Activated CD8-positive, alpha-beta memory T cell treated with anti-CD3 and anti-CD28 coated beads, Interleukin-2, amount 50 U/mL, for 1 hour (primary cell): ENCODE measurements around the gene ANAPC2.
"Not testable (repeated sequence)": the region's sequence is repeated elsewhere in the genome, so short reads cannot be mapped to it uniquely, and the experiment has no call there.

Source experiments
- DNase-seq: peaks from one replicate; pipeline ENCODE4 v3.0.0-alpha.2; 2020; ENCODE audit errors: extremely low read depth

ANAPC2 gene

DNA sequence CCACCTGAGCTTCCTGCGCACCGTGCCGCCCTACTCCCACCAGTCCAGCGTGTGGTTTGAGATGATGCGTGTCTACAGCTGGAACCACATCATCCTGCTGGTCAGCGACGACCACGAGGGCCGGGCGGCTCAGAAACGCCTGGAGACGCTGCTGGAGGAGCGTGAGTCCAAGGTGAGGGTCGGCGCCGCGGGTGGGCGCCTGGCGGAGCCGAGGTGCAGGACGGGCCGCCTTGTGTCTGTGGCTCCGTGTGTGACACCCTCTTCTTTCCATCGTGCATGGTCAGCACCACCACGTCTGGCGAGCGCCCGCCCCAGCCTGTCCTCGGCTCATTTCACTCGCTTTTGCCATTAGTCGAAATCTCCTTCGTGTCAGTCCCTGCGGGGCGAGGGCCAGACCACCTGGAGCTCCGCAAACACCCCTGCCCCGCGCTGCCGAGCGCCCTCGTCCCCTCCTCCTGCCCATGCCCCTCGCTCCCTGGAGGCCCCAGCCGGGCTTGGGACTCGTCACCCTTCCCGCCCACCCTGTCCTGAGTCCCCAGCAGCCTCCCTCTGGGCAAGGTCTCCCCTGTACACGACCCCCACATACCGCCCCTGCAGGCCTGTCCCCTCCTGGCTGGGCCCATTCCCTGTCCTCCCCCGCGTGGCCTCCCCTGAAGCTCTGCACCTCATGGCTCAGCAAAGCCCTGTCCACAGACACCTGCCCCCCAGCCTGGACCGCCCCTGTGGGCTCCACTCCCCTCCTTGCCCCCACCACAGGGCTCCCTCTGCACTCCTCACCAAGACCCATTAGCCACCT lies 42.4 kb downstream of the ANAPC2 start:
- DNase-seq = no peak

DNA sequence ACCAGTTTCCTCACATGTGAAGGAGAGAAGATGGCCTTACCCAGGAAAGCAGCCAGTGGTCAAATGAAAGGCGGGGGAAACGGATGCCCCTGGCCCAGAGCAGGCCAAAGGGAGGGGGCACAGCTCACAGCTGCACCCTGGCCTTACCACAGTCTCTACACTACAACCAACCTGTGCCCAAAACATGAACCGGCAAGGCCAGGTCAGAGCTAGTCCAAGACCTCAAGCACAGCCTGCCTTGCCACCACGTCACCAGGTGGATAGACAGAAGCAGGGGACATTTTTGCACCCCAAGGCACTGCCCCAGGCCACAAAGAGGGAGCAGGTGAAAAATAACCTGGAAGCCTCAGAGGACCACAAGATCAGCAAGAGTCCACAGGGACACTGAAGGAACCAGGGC lies 44.9 kb downstream of the ANAPC2 start:
- DNase-seq = no peak

DNA sequence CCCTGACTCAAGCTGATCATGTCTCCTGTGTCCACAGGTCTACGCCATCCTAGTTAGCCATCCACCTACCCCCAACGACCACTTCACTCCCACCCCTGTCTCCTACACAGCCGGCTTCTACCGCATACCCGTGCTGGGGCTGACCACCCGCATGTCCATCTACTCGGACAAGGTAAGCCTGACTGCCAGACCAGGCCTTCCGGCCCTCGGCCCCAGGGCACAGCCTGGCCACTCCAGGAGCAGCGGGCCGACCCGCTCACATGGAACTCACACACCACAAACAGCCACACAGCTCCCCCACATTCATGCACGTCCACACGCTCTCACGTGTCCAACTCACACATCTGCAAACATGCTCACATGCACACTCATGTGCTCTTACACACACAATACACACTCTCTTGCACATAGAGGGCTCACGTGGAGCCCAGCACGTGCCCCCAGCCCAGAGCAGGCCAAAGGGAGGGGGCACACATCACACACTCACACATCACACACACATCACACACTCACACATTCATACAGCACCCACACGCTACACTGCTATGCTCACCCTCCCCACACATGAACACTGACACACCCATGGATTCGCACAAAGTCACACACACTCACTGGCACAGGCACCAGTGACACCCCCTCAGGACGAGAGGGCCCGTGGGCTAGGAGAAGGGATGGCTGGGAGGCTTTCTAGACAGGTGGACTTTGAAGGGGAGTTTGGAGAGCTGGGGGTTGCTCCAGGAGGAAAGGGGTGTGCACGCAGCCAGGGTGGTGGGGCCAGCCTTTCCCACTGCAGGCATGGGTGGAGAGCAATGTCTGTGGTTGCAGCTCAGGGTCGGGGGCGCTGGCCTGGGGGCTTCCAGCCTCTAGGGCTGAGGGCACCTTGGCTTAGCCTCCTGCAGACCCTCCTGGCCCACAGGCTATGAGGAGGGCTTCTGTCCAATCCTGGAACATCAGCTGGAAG lies 46.1 kb downstream of the ANAPC2 start:
- no peak for DNase-seq

DNA sequence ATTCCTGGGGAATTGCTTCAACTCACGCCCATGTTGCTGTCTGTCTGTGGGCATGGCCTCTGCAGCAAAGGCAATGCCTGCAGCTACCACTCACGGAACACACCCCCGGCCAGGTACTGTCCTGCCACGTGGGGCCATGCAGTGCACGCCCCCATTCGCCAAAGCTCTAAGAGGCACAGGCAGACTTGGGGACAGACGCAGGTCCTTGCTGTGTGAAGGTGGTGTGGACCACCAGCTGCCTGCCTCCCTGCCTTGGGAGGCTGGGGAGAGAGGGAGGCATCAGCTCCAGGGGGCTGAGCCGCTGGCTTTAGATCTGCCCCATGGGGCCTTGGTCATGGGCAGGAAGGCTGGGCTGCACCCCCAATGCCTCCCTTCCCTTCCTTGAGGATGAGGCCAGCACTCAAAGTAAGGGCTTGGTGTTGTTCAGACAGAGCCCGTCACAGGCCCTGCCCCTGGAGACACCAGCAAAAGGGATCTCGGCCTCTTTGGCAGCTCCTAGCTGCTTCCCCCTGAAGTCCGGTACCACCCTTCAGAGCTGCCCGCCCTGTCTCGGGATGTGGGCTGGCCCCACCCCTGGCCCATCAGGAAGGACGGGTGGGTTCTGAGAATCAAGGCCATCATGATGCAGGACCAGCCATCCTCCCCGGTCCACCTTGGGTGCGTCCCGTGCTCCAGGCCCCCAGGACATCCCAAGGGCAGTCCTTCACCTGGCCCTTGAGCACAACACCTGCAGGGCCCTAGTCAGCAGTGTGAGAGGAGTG lies 47.1 kb downstream of the ANAPC2 start:
- DNase-seq = no peak

DNA sequence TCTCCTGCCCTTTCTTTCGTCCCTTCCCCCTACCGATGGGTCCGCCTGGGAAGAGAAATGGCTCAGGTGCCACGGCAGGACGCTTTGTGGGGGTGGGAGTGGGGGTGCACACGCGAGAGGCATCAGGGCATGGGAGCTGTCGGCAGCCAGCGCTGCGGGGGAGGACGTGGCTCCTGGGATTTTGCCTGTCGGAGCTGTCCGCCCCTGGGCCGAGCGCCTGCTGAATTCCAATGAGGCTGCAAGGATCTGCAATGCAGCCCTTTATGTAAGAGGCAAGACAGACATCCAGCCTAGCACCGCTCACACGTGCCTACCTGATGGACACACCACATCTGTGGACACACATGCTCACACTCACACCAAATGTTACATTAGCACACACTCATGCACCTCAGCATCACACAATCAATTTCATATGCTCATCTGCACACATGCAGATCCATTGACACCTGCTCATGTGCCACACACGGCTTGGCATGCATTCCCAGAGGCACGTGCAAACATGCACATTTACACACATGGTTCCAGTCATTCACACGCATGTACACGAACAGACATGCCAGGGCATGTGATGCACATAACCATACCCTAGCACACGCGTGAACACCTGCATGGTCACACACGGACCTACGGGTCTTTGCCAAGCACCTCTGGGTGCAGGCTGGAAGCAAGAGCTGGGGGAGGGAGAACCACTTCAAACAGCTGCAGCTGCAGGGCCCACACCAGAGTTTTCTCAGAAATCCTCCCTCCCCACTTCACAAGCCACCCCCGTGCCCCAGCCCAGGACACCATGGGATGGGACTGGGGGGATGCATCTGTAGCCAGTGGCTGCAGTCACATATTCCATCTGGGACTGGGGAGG lies 48.0 kb downstream of the ANAPC2 start:
- DNase-seq = no peak

DNA sequence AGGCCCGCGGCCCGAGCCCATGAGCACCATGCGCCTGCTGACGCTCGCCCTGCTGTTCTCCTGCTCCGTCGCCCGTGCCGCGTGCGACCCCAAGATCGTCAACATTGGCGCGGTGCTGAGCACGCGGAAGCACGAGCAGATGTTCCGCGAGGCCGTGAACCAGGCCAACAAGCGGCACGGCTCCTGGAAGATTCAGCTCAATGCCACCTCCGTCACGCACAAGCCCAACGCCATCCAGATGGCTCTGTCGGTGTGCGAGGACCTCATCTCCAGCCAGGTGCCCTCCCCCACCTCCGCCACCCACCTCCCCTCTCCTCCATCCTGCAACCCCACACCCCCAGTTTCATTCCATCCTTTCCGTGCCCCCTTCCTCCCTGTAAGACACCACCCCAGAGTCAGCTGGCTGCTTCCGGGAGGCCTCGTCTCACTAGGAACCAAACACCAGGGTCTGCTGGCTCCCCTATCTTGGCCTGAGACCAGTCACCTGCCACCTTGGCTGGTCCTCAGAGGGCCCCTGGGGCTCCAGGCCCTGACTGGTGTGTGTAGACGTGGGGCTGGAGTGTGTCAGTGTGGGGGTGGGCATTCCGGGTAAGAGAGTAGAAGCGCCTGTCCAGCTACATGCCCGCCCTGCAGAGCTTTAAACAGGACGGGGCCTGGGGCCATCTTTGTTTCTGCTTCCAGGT lies 48.8 kb downstream of the ANAPC2 start:
- no peak for DNase-seq

DNA sequence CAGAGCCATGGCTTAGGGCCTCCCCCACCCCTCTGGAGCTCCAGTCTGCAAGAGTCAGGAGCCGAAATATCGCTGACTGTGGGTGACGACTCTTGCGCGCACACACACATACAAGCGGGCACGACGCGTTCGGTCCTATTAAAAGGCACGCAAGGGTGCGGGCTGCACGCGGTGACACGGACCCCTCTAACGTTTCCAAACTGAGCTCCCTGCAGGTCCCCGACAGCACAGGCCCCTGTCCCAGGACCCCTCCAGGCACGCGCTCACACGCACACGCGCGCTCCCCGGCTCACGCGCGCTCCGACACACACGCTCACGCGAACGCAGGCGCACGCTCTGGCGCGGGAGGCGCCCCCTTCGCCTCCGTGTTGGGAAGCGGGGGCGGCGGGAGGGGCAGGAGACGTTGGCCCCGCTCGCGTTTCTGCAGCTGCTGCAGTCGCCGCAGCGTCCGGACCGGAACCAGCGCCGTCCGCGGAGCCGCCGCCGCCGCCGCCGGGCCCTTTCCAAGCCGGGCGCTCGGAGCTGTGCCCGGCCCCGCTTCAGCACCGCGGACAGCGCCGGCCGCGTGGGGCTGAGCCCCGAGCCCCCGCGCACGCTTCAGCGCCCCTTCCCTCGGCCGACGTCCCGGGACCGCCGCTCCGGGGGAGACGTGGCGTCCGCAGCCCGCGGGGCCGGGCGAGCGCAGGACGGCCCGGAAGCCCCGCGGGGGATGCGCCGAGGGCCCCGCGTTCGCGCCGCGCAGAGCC lies 49.5 kb downstream of the ANAPC2 start, which contains the start of gene GRIN1:
Gene GRIN1, plus strand, starts transcription at position 433 of the 746 bp plus-strand sequence. CDS start 333 bp downstream, outside the sequence.
- no peak for DNase-seq

DNA sequence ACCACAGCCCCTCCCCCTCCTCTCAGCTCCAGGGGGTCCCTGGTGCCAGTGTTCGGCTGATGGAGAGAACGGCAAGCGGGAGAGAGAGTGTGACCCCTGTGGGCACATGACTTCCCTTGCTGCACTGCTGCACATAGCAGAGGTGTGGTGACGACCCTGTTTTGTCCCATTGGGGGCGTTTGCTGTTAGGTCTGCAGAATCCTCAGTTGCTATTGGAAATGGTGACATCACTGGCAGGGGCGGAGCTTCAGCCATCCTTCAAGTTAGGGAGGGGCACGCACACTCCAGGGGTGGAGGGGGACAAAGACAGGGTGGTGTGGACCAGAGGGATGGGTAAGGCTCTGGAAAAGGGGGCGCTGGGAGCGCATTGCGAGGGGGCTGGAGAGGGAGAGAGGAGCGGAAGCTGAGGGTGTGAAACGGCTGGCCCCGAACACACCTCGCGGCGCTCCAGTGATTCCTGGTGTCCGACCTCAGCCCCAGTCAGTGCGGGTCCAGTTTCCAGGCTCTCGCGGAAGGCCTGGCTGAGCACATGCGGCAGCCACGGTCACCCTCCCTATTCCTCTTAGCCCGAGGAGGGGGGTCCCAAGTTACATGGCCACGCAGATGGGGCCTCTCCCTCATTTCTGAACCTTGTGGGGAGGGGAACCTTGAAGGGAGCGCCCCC lies 50.2 kb downstream of the ANAPC2 start:
- DNase-seq = no peak

DNA sequence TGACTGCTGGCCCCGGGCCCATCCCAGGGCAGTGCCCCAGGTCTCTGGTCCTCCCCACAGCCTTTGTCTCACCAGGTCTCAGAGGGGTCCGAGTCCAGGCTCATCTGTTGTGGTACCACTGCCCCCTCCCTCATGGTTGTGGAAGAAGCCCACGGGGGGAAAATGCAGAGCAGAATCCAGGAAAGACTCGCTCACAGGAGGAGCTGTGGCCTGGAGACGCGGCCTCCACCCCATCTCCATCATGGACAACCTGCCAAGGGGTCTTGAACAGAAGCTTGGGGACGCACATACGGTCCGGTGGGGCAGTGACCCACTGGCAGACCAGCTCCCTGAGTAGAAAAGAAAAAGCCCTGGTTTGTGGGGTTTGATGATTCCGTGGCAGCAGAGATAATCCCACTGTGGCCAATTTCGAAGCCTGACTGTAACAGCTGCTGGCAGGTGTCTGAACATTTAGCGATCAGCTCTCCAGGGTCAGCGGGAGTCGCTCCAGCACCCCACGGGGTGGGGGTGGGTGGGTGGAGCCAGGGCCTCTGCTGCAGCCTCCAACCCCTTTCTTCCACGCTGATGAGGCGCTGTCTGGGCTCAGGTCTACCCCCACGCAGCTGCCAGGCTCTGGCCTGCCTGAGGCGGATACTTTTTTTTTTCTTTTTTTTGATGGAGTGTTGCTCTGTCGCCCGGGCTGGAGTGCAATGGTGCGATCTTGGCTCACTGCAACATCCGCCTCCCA lies 51.3 kb downstream of the ANAPC2 start:
- DNase-seq = no peak

DNA sequence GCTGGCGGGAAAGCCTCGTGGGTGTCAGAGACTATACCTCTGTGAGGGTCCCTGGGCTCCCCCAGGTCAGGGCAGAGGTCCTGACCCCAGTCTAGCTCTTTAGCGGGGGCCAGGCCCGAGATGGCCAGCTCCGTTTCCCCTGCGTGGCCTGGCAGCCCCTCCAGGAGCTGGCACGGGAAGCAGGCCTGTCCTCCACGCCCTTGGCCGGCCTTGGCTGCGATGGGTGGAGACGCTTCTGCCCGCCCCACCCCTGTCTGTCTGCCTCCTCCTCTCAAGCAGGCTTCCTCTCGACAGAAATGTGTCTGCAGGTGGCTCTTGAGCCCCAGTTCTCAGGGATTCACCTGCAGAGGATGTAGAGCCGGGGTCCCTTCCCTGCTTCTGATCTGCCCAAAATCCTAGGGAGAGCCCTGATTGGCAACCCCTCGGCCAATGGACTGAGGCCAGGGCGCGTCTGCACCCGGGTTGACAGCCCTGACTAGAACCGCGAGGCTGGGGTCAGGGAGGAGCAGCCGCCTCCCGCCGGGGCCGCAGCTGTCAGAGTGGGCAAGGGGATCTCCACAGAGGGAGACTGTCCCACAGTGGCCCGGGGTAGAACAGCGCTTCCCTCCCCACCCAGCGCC lies 52.0 kb downstream of the ANAPC2 start:
- DNase-seq = no peak

DNA sequence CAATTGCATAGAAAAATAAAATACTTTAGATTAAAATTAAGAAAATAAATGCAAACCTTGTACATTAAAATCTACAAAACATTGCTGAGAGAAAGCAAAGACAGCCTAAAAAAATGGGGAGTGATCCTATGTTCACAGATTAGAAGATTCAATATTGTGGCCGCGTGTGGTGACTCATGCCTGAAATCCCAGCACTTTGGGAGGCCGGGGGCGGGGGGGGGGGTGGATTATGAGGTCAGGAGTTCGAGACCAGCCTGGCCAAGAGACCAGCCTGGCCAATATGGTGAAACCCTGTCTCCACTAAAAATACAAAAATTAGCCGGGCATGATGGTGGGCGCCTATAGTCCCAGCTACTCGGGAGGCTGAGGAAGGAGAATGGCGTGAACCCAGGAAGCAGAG lies 53.2 kb downstream of the ANAPC2 start:
- DNase-seq = not testable (repeated sequence)

DNA sequence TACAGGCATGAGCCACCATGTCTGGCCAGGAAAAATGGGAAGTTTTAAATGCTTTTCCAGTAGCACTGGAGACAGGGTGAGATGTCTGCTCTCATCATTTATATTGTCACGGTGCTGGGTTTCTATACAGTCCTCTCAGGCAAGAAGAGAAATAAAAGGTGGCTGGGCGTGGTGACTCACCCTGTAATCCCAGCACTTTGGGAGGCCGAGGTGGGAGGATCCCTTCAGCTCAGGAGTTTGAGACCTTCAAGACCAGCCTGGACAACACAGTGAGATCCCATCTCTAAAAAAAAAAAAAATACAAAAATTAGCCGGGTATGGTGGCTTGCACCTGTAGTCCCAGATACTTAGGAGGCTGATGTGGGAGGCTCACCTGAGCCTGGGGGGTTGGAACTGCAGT lies 54.2 kb downstream of the ANAPC2 start:
- no peak for DNase-seq

DNA sequence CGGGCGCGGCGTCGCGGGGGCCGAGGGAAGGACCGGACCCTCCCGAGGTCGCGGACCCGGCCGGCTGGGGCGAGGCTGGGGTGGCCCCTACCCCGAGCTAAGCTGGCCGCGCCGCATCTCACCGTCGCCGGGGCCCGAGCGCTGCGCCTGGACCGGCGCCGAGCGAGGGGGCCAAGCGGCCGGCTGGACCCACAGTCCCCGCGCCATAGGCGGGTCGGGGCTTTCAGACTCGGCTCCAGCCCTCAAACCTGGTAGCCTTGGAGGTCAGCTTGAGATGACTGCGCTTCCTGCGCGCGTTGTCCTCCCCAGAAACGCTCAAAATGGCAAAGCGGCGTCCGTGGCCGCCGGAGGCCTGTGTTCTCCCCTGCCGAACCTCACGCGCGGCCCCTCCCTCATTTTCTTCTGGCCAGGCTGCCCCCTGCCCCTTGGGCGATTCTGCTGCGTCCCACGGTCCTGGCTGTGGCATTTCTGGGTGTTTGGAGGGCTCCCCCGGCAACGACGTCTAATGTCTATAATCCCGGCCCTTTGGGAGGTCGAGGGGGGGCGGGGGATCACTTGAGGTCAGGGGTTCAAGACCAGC lies 58.1 kb downstream of the ANAPC2 start:
- DNase-seq = no peak

DNA sequence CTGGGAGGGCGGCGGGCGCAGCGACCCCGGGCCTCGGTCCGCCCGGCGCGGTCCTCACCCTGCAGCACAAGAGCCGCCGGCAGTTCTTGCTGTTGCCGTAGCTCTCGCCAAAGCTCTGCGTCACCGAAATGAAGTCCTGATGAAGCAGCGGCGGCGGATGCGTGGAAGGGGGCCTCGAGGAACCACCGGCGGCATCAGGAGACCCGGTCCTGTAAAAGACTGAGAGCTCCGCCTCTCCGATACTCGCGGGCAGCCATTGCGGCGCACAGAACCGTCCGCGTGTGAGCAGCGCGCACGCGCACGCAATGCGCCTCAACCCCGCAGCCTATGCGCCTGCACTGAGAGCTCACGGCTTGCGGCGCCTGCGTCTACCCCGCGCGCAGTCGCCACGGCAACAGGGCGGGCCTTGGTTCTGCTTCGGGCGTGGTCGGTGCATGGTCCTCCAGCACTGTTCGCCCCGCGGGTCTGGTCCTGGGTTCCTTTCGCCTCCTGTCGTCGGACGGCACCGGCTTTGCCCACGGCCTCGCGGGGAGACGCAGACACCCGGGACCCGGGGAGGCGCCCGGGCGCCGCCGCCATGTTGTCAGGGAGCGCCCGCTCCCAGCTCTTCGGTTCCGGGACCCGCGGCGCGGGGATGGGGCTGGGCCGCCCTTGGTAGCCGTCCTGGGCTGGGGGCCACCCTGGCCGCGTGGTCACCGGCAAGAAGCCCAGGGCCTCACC lies 58.7 kb downstream of the ANAPC2 start:
- DNase-seq = peak; percentile 56

DNA sequence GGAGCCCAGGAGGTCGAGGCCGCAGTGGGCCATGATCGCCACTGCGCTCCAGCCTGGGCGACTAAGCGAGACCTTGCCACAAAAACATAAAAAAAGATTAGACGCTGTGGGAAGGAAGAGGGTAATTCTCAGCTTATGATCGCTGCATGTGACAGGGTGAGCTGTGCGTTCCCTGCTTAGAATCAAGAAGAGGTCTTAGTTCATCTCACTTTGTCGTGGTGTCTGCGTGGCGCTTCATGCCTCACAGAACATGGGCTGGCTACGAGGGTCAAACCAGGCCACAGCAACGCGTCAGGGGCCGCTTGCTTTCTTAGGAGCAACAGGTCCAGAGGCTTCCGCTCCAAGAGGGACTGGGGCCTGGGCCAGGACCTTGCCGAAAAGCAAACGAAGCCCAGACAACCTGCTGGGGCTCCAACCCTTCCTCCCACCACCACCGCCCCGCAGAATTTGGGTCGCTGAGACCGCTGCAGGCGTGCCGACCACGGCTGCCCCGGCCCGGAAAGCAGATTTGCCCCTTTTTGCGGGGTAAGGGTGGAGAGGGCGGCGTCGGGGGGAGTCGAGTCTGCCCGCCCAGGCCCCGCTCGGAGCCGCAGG lies 59.4 kb downstream of the ANAPC2 start:
- no peak for DNase-seq

DNA sequence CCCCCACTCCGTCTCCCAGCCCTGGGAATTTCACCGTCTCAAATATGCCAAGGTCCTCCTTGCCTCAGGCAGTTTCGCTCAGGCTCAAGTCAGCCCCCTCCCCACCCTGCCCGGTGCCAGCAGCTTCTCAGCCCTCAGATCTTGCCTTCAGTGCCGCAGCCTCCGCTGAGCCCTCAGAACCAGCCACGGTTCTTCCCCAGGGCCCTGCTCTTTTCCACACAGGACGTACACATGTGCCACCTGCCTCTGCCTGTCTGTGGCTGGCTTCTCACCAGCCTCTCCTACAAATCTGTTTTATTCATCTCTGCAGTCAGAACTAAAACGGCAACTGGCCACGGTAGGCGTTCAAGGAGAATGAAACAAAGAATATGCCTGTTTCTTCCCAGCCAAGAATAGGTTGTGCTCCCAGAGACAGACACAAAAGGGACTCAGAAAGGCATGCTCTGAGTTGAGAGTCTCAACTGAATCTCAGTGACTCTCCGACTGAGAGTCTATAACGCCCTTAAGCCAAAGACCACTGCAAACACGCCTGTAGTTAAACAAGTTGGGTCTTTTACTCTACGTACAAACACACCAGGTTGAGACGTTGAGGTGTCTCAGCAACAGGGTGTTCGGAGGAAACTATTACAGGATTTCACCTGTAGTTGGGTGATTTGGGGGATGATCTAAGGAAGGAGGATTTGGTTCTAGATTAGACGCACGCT lies 60.0 kb downstream of the ANAPC2 start:
- no peak for DNase-seq
